Islet precursor cell (in vitro differentiated cells): ENCODE data around the gene COX7A1.
A peak's percentile ranks its signal among the peaks of the same experiment; 100 is the strongest.
"Not testable (repeated sequence)": the region's sequence is repeated elsewhere in the genome, so short reads cannot be mapped to it uniquely, and the experiment has no call there.

Experiments used
- DNase-seq: peaks from one replicate; pipeline ENCODE4 v3.0.0-alpha.2; 2018

COX7A1 gene

DNA sequence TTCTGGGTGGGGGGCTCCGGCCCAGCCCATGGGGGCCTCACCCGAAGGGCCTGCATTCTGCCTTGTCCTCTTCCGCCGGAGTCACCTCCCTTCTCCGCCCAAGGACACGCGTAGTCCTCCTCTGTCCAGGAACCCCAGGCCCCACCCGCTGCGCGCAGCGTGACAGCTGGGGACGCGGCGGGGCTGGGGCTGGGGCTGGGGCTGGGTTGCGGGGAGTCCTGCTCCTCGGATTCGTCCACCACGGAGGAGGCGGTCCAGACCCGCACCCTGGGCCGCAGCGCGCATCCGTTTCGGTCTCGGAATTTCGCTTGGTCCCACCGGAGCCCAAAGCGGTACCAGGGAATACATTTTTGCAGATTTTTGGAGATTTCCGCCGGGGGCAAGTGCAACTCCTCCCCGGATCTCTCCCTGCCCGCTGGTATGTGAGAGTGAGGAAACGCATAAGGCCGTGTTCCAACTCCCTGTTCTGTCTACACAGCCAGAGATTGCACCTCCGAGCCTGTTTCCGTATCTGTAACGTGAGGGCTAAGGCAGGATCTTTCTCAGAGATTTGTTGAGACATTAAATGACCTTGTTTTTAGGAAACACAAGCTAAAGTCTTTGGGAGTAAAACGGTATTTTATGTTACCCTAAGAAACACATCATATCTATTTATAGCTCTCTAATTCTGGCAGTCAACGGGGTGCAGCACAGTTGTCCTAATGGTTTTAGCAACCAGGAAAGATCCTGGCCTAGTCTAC, at the start of gene COX7A1:
Gene COX7A1 (minus strand): TSS at position 96 of the 740 bp plus-strand sequence. CDS start 40 bp downstream, at position 56.
- DNase-seq: no peak

DNA sequence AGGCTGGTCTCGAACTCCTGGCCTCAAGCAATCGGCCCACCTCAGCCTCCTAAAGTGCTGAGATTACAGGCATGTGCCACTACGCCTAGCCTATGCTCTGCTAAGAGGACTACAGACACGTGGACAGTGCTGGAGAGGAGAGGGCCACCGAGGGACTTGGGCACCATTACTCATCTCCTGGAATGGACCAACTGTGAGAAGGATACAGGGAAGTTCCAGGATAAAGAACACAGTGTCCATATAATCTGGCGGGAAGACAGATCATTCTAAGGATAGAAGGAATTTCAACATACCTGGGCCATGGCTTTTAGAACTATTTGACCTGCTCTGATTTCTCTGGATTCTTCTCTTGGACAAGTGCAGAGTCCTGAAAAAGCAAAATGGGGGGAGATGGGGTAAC, 49.4 kb upstream of the COX7A1 start:
- no peak for DNase-seq

DNA sequence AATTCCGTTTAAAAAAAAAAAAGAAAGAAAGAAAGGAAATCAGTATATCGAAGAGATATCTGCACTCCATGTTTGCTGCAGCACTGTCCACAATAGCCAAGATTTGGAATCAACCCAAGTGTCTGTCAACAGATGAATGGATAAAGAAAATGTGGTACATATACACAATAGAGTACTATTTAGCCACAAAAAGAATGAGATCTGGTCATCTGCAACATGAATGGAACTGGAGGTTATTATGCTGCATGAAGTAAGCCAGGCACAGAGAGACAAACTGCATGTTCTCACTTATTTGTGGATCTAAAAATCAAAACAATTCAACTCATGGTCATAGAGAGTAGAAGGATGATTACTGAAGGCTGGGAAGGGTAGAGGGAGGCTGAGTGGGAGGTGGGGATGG, 45.9 kb upstream of the COX7A1 start:
- no peak for DNase-seq

DNA sequence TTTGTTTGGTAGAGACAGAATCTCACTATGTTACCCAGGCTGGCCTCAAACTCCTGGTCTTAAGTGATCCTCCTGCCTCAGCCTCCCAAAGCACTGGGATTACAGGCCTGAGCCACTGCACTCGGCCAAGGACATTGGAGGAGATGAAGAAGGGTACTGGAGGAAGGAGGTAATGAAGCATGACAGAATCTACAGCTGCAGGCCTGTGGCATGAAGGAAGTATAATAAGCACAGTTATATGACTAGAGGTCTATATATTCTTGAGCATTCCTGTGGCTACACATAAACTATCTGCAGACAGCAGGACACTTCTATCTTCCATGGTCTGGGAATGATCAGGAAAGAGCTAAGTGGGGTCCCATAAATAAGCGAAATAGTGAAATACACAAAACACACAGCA, 44.0 kb upstream of the COX7A1 start:
- no peak for DNase-seq

DNA sequence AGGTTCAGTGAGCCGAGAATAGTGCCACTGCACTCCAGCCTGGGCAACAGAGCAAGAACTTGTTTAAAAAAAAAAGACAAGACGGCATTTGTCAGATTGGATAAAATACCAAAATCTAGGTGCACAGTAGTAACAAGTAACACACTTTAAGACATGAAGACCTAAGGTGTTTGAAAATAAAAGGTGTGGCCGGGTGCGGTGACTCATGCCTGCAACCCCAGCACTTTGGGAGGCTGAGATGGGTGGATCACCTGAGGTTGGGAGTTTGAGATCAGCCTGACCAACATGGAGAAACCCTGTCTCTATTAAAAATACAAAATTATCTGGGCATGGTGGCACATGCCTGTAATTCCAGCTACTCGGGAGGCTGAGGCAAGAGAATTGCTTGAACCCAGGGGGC, 34.5 kb upstream of the COX7A1 start:
- not testable (repeated sequence) for DNase-seq

DNA sequence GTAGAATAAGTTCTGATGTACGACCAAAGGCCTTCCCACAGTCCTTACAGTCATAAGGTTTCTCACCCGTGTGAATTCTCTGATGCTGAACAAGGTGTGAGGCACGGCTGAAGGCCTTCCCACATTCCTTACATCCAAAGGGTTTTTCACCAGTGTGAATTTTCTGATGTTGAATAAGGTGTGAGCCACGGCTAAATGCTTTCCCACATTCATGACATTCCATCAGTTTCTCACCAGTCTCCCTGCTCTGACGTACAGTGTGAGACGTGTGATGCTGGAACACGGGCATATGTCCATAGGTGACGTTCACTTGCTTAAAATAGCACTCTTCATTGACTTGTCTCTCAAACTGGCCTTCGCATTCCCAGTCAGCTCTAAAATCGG, 31.0 kb upstream of the COX7A1 start:
- DNase-seq: no peak

DNA sequence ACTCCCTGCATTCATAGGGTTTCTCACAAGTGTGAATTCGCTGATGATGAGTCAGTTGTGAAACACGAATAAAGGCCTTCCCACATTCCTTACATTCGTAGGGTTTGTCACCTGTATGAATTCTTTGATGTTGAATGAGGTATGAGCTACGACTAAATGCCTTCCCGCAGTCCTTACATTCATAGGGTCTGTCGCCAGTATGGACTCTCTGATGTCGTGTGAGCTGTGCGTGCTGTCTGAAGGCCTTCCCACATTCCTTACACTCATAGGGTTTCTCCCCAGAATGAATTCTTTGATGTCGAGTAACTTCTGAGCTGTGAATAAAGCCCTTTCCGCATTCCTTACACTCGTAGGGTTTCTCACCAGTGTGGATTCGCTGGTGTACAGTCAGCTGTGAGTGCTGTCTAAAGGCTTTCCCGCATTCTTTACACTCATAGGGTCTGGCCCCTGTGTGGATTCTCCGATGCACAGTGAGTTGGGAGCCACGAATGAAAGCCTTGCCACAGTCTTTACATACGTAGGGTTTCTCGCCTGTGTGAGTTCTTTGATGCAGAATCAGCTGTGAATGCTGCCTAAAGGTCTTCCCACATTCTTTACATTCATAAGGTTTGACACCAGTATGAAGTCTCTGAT, 30.5 kb upstream of the COX7A1 start:
- DNase-seq: peak; percentile 79

DNA sequence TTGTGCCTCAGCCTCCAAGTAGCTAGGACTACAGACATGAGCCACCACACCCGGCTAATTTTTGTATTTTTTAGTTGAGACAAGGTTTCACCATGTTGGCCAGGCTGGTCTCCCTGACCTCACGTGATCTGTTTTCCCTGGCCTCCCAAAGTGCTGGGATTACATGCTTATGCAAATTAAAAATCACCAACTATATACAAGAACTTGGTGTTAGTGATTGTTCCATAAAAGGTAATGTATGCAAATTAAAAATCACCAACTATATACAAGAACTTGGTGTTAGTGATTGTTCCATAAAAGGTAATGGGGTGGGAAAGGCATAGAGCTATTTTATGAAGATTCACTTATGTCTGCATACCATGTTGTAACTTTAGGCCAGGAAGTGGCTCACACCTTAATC, 26.8 kb upstream of the COX7A1 start:
- not testable (repeated sequence) for DNase-seq

DNA sequence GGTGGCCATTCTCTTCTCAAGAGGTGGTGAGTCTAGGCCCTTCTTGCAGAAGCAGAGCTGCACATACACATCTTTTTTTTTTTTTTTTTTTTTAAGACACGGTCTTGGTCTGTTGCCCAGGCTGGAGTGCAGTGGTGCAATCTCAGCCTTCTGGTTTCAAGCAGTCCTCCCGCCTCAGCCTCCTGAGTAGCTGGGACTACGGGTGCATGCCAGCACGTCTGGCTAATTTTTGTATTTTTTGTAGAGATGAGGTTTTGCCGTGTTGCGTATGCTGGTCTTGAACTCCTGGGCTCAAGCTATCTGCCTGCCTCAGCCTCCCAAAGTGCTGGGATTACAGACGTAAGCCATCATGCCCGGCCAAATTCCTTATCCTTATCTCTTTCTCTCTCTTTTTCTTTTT, 21.6 kb upstream of the COX7A1 start:
- not testable (repeated sequence) for DNase-seq

DNA sequence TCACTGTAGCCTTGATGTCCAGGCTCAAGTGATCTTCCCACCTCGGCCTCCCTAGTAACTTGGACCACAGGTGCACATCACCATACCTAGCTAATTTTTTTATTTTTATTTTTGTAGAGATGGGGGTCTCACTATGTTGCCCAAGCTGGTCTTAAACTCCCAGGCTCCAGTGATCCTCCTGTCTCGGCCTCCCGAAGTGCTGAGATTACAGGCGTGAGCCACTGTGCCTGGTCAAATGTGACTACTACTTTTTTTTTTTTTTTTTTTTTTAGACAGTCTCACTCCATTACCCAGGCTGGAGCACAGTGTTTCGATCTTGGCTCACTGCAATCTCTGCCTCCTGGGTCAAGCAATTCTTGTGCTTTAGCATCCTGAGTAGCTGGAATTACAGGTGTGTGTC, 20.6 kb upstream of the COX7A1 start:
- DNase-seq: no peak

DNA sequence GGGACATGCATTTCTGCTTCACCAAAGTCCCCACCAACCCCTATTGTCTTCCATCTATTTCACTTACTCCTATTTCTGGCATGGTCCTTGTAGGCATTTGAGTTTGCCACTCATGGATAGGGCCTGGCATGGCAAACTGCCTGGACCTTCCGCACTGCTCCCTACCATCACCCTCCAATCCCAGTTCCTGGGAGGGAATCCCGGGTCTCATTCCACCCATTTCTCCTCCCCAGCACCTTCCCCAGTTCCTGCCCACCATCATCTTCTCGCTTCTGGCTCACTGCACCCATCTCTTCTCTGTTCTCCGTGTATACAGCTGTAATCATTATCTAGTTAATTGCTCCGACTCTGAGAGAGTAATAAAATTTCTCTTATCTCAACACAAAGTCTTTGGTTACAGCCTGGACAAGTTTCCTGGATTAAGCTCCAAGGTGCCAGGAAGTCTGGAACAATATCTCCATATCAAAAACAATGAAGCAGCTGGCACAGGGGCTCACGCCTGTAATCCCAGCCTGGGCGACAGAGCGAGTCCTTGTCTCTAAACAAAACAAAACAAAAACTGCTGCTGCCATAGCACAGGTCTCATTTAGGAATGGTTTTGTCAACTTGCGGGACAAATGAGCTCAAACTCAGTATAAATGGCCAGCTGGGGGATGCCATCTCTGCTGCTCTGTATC, 17.0 kb upstream of the COX7A1 start:
- DNase-seq: no peak

DNA sequence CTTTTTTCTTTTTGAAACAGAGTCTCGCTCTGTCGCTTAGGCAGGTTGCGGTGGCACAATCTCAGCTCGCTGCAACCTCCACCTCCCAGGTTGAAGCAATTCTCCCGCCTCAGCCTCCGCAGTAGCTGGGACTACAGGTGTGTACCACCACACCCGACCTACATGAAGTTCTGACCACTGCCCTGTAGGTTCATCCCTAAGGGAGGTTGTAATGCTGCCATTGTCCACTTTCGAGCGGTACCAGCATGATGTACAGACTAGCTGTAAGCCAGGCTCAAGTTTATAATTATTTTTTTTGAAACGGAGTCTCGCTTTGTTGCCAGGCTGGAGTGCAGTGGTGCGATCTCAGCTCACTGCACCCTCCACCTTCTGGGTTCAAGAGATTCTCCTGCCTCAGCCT, 11.6 kb upstream of the COX7A1 start:
- DNase-seq: no peak

DNA sequence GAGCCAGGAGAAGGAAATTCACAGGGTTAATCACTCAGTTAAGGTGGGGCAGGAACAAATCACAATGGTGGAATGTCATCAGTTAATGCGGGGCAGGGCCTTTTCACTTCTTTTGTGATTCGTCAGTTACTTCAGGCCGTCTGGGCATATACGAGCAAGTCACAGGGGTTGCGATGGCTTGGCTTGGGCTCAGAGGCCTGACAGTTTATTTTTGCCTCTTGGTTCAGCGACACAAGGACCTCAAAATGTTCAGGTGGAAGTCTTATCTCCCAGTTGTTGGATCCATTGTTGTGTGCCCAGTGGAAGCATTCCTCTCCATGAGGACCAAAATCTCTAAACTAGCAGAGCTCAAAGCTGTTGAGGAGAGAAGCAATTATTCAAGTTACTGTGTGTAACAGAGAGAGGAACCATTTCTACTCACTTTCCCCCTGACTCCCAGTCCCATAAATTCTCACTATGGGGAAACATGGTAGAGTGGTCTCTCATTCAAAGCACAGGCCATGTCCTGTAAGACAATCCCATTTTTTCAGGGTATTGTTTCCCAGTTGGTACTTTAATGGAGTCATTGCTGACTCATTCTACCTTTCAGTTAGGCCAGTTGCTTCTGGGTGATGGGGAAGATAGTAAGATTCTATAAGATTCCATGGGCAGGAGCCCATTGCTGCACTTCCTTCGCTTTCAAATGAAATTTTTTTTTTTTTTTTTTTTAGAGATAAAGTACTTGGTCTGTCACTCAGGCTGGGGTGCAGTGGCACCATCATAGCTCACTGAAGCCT, 8.8 kb upstream of the COX7A1 start:
- no peak for DNase-seq

DNA sequence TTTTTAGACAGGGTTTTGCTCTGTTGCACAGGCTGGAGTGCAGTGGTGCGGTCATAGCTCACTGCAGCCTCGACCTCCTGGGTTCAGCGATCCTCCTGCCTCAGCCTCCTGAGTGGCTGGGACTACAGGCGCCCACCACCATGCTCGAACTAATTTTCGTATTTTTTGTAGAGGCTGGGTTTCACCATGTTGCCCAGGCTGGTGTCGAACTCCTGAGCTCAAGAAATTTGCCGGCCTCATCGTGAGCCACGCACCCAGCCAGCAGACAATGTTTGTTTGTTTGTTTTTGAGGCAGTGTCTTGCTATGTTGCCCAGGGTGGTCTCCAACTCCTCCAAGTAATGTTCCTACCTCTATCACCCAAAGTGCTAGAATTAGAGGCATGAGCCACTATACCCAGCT, 879 bp upstream of the COX7A1 start:
- no peak for DNase-seq

DNA sequence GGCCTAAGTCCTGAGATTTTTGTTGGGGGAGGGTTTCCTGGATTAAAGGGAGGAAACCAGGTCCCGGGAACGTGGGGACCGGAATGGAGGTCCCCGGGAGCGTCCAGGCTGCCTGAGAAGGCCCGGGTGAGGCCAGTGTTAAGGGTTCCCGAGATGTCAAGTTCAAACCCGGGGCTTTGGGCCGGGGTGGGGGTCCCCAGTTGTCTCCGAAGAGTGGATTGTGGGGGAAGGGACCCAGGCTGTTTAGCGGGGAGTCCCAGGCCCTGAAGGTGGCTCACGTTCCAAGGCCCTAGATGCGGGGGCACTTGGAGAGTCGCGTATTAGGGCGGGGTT, 262 bp downstream of the COX7A1 start:
- no peak for DNase-seq

DNA sequence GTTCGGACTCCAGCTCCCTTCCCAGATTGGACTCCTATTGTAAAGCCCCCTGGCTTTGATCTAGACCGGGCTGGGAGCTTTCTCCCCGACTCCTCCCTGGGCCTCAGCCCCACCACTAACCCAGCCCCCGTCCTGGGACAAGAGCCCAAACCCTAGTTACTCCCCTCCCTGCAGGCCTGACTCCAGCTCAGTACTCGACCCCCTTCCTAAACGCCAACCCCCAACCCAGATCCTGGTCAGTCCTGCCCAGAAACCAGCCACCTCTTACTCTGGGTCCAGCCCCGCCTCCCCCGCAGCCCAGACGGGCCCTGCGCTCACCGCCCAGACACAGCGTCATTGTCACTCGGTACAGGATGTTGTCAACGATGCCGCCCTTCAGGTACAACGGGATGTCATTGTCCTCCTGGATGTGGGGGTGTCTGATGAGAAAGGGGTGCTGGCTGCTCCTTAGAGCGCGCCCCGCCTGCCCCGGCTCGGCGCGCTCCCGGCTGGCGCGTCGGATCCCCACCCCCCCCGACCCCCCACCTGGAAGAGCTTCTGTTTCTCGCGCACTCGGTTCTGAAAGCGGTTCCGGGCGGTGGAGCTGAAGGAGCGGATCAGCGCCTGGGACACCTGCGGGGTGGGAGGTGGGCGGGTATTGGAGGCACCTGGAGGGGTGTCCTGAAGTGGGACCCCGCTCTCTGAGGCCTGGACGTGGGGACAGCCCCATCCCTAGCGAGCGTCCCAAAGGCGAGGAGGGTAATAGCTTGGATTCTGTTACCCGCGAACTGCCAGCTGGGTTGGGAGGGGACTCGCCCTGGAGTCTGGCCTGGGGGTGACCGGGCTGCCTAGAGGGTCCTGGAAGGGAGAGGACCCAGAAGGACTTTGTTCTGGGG, 866 bp downstream of the COX7A1 start:
- no peak for DNase-seq

DNA sequence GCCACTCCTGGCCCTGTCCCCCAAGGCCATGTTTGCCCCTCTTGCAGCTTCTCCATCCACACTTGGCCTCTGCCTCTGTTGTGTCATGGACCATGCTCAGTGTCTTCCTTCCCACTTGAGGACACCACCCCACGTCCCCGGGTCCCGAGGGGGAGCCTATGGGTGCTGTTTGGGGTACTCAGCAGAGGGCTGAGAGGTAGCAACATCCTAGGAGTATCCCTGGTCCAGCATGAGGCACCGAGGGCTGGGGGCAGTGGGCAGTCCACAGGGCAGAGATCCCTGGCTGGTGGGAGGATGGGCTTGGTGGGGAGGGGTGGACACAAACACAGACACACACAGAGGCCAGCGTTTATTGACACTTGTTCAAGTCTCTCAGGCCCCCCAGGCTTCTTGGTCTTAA, 1.7 kb downstream of the COX7A1 start:
- DNase-seq: no peak

DNA sequence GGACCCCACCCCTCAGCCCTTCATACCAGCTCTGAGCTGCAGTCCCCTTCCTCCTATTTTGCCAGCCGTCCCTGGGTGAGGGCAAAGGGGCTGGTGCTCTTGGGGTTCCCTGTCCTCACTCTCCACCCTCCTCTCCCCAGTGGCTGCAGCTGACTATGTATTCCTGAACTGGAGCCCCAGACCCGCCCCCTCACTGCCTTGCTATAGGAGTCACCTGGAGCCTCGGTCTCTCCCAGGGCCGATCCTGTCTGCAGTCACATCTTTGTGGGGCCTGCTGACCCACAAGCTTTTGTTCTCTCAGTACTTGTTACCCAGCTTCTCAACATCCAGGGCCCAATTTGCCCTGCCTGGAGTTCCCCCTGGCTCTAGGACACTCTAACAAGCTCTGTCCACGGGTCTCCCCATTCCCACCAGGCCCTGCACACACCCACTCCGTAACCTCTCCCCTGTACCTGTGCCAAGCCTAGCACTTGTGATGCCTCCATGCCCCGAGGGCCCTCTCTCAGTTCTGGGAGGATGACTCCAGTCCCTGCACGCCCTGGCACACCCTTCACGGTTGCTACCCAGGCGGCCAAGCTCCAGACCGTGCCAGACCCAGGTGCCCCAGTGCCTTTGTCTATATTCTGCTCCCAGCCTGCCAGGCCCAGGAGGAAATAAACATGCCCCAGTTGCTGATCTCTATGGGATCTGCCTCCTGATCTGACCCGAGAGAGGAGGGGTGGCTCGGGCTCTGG, 2.4 kb downstream of the COX7A1 start:
- no peak for DNase-seq

DNA sequence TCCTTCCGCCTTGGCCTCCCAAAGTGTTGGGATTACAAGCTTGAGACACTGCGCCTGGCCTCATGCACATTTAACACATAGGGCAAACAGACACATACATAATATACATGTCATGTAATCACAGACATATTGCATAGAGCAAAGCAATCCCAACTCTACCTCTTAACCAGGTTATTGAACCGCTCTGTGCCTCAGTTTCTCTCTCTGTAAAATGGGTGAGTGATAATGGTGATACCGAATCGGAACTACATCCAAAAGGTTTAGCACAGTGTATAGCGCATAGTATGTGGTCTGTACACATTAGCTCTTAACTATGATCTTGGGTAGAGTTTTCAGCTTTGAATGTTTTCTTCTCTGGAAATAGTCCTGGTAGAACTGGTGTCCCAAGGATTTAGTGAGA, 7.6 kb downstream of the COX7A1 start:
- no peak for DNase-seq

DNA sequence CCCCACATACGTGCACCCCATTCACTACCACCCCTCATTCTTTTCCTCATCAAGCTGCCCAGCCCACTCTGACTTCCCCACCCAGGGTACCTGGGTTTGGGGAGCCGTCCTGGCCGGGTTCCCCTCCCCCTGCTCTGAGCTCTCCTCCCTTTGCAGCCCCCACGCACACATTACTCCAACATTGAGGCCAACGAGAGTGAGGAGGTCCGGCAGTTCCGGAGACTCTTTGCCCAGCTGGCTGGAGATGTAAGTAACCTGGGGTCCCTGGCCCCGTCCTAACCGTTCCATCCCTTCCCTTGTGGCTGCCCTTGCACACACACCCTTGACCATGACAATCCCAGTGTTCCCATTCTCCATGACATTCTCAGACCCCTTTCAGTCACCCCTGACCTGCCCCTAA, 9.8 kb downstream of the COX7A1 start:
- DNase-seq: no peak

DNA sequence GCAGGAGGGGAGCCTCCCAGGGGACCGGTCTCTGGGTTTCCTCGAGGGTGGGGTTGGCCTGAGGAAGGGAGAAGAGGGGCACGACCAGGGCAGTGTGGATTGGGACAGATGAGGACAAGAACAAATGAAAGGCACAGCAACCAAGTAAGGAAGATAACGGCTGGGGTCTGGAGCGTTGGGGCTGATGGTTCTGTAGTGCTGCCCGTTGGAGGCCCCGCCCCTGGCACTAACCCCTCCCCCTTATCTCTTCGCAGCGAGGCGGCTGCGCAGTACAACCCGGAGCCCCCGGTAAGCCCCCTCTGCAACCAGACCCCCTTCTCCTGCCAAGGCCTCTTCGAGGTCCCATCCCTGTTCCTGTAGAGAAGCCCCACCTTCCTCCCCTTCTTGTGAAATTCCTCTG, 10.2 kb downstream of the COX7A1 start:
- no peak for DNase-seq
